Smooth muscle cell (in vitro differentiated cells): ENCODE results near the gene SPOCK1. TPM values are rescaled to one million over a fixed set of nuclear protein-coding genes. Genes with fewer than 3 reads are reported as not detected.

Experiments used
- DNase-seq: peaks from one replicate; lab custom pipeline; 2025; ENCODE audit not compliant: unreplicated experiment; lab: John Stamatoyannopoulos, UW
- H2AFZ ChIP-seq: fragments of 200-600 bp; sonication (generic); 2 replicates; pipeline ENCODE4 v1.6.0; 2016; ENCODE audit warnings: antibody characterized with exemption, low read depth, mild to moderate bottlenecking
- H3F3A ChIP-seq: fragments of 200-600 bp; sonication (generic); 2 replicates; pipeline ENCODE4 v1.6.0; 2017; ENCODE audit warnings: antibody characterized with exemption, low read depth
- H3K27ac ChIP-seq: fragments of 200-600 bp; sonication (generic); 2 replicates; pipeline ENCODE4 v1.5.1; 2016; ENCODE audit warnings: low read depth, mild to moderate bottlenecking
- H3K27me3 ChIP-seq: fragments of 200-600 bp; sonication (generic); 2 replicates; pipeline ENCODE4 v1.6.1; 2016; ENCODE audit warnings: low read depth, mild to moderate bottlenecking
- H3K36me3 ChIP-seq: fragments of 200-600 bp; sonication (generic); 2 replicates; pipeline ENCODE4 v1.5.1; 2016; ENCODE audit warnings: low read depth
- H3K4me1 ChIP-seq: fragments of 200-600 bp; sonication (generic); 2 replicates; pipeline ENCODE4 v1.5.1; 2016; ENCODE audit warnings: low read depth
- H3K4me2 ChIP-seq: fragments of 200-600 bp; sonication (generic); 2 replicates; pipeline ENCODE4 v1.6.0; 2016; ENCODE audit warnings: mild to moderate bottlenecking
- H3K4me3 ChIP-seq: fragments of 200-600 bp; sonication (generic); 2 replicates; pipeline ENCODE4 v1.5.1; 2016; ENCODE audit warnings: mild to moderate bottlenecking
- H3K79me2 ChIP-seq: fragments of 200-600 bp; sonication (generic); 2 replicates; pipeline ENCODE4 v1.6.0; 2016; ENCODE audit warnings: low read depth, mild to moderate bottlenecking
- H3K9ac ChIP-seq: fragments of 200-600 bp; sonication (generic); 2 replicates; pipeline ENCODE4 v1.6.0; 2016; ENCODE audit warnings: low read depth
- H3K9me3 ChIP-seq: fragments of 200-600 bp; sonication (generic); replicated peaks from 2 replicates; pipeline ENCODE4 v1.5.1; 2016; ENCODE audit warnings: low read depth
- H4K20me1 ChIP-seq: fragments of 200-600 bp; sonication (generic); 2 replicates; pipeline ENCODE4 v1.6.0; 2016; ENCODE audit warnings: low read depth
- CTCF ChIP-seq: fragments of 200-600 bp; sonication (generic); IDR thresholded peaks from 2 replicates; pipeline ENCODE4 v1.5.1; 2017; ENCODE audit warnings: borderline replicate concordance, mild to moderate bottlenecking, antibody characterized with exemption; ENCODE audit not compliant: insufficient read depth, poor library complexity, severe bottlenecking
- WGBS: methylation state at CpG from one replicate; pipeline ENCODE4 v1.1.7; 2016; ENCODE audit warnings: low lambda C conversion rate; 5-methylcytosine and 5-hydroxymethylcytosine counted together
- polyA plus RNA-seq: library from polyadenylated mRNA; unstranded; fragments of >200 nt; fragmentation: Nextera tagmentation; extraction: Ambion mirVana; gene quantifications from 2 replicates; pipeline ENCODE4 v1.2.1, GENCODE V29; 2016
- total RNA-seq: library from RNA; depleted of rRNA; stranded (reverse); fragments of >200 nt; gene quantifications from 2 replicates; pipeline ENCODE4 v1.2.3, GENCODE V29; 2014

The SPOCK1 gene
- total and polyA plus RNA-seq, 2 experiments from 2014 or later: 56.2 to 80.0 TPM

- H3K9ac ChIP-seq: no peak overlapping the region
- no peaks in the 10 kb centered on the region for H3K36me3 ChIP-seq
- H3K9me3 ChIP-seq: no peaks in the 10 kb centered on the region
- H2AFZ ChIP-seq: no peak overlapping the region
- no peaks in the 10 kb centered on the region for H3F3A ChIP-seq
- H3K4me1 ChIP-seq: no peaks in the 10 kb centered on the region
- H3K27me3 ChIP-seq: no peaks in the 10 kb centered on the region
- H3K4me2 ChIP-seq: no peak overlapping the region
- H4K20me1 ChIP-seq: no peaks in the 10 kb centered on the region
- WGBS: 41% methylated on average over 7 of the region's 7 CpGs
- TF ChIP-seq CTCF: no peak
- no peaks in the 10 kb centered on the region for H3K79me2 ChIP-seq
- no peak for DNase-seq
- no peak overlapping the region for H3K4me3 ChIP-seq
- H3K27ac ChIP-seq: no peak overlapping the region
Observed at GRCh38 chr5:137036640-137037039, 462.5 kb downstream of the SPOCK1 start.

GRCh38 chr5:137035480-137035878, 463.6 kb downstream of the SPOCK1 start:
- no peak overlapping the region for H3K4me3 ChIP-seq
- H2AFZ ChIP-seq: no peak overlapping the region
- no peaks in the 10 kb centered on the region for H4K20me1 ChIP-seq
- H3K36me3 ChIP-seq: no peaks in the 10 kb centered on the region
- DNase-seq: no peak
- H3K9ac ChIP-seq: no peak overlapping the region
- no peaks in the 10 kb centered on the region for H3F3A ChIP-seq
- no peak overlapping the region for H3K4me2 ChIP-seq
- 83% methylated on average over 1 of the region's 1 CpG for WGBS
- no peaks in the 10 kb centered on the region for H3K4me1 ChIP-seq
- H3K9me3 ChIP-seq: no peaks in the 10 kb centered on the region
- TF ChIP-seq CTCF: no peak
- H3K27ac ChIP-seq: no peak overlapping the region
- H3K79me2 ChIP-seq: no peaks in the 10 kb centered on the region
- no peaks in the 10 kb centered on the region for H3K27me3 ChIP-seq

- TF ChIP-seq CTCF: no peak
- H3K4me3 ChIP-seq: no peak overlapping the region
- no peaks in the 10 kb centered on the region for H3K4me1 ChIP-seq
- H3K79me2 ChIP-seq: no peaks in the 10 kb centered on the region
- H3F3A ChIP-seq: no peaks in the 10 kb centered on the region
- no peak overlapping the region for H2AFZ ChIP-seq
- no peaks in the 10 kb centered on the region for H3K36me3 ChIP-seq
- no peak overlapping the region for H3K27ac ChIP-seq
- WGBS: 91% methylated on average over 10 of the region's 10 CpGs
- no peak overlapping the region for H3K9ac ChIP-seq
- H3K9me3 ChIP-seq: no peaks in the 10 kb centered on the region
- no peak for DNase-seq
- H3K27me3 ChIP-seq: no peaks in the 10 kb centered on the region
- no peaks in the 10 kb centered on the region for H4K20me1 ChIP-seq
- H3K4me2 ChIP-seq: no peak overlapping the region
Observed at GRCh38 chr5:137034764-137035479, 464.2 kb downstream of the SPOCK1 start.

GRCh38 chr5:137034213-137034612, 464.9 kb downstream of the SPOCK1 start:
- no peaks in the 10 kb centered on the region for H3K36me3 ChIP-seq
- no peak overlapping the region for H2AFZ ChIP-seq
- no peaks in the 10 kb centered on the region for H3K27me3 ChIP-seq
- no peak overlapping the region for H3K4me2 ChIP-seq
- 93% methylated on average over 4 of the region's 4 CpGs for WGBS
- no peak overlapping the region for H3K4me3 ChIP-seq
- H3K9me3 ChIP-seq: no peaks in the 10 kb centered on the region
- no peak overlapping the region for H3K27ac ChIP-seq
- H3K4me1 ChIP-seq: no peaks in the 10 kb centered on the region
- no peak for DNase-seq
- no peaks in the 10 kb centered on the region for H3F3A ChIP-seq
- H3K79me2 ChIP-seq: no peaks in the 10 kb centered on the region
- TF ChIP-seq CTCF: no peak
- no peak overlapping the region for H3K9ac ChIP-seq
- H4K20me1 ChIP-seq: no peaks in the 10 kb centered on the region
